Kidney tubule cell (primary cell): ENCODE data around the gene FREM2.

Source experiments
- DNase-seq: peaks from one replicate; pipeline ENCODE4 v3.0.0-alpha.2; 2018; ENCODE audit warnings: low spot score

The FREM2 gene

DNA sequence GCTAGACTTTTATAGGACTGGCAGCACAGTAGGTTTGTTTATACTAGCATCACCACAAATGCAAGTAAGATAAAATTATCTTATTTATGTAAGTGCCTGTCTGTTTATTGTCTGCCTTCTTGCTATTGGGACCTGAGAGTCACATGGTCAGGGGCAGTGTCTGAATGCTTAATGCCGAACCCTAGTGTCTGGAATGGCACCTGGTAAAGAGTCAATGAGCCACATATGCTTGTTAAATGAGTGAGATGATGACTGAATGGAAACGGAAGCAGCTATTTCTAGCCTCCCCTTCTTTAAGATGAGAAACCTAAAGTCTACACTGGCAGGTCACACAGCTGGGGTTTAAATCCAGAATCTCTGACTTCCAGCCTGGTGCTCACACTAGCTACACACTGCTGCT, 211.6 kb downstream of the FREM2 start:
- DNase-seq = no peak

DNA sequence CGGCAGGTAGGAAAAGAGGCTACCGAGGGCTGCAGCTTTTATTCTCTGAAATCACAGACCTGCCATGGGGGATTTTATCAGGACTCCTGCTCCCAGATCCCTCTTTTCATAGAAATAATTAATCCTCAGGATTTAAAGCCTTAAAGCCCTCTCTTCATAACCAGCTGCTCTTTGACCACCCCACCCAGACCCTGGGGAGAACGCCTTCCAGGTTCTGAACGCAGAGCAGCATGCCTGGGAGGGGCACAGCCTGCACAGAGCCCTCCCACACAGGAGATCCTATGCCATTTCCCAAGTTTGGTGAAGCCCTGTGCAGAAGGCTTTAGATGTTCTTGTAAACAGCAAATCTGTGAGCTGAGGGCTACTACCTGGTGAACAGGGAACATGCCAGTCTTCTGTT, 212.7 kb downstream of the FREM2 start:
- no peak for DNase-seq

DNA sequence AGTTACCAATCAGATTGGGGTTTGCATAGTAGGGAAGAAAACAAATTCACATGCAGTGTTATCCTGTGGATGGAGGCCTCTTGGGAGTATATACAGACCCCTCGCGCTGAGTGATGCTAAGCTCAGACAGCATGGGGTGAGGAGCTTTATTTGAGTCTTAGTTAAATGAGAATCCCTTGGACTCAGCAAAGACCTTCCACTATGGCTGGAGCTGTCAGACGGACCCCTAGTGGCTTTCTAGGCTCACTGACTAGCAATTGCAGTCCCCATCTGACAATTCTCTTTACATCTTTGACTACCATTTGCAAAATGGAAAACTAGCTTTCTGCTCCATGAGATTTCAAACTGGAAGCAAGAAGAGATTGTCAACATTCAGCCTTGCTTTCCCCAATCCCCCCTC, 213.3 kb downstream of the FREM2 start:
- DNase-seq = no peak

DNA sequence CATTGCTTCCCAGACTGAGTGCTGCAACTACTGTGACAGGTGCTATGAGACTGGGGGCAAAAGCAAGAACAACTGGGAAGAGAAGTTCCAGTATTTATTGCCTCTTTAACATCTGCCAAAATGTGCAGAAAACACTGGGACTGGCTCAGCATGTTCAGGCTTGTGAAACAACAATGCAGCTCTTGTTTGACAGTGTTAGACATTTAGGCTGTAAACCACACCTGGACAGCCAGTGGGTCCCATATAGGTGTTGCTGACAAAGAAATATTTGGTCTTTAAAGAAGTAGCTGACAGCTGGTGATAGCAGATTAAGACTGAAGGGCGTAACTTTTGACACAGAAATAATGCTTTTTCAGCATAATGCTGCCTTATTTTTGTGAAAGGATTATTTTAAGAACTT, 215.7 kb downstream of the FREM2 start:
- no peak for DNase-seq

DNA sequence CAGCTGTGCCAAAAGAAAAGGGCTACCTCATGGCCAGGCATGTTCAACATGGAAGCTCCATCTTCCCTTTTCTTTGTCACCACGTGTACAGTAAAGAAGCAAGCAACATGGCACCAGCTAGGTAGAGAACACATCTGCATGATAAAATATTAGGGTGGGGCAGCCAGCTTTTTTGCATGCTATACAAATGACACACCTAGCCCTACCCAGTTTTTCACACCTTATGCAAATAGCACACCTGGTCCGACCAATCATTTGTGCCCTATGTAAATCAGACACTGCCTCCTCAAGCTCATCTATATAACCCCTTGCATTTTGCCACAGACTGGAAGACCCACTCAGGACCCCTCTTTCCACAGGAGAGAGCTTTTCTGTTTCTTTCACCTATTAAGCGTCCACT, 218.2 kb downstream of the FREM2 start:
- DNase-seq = no peak

DNA sequence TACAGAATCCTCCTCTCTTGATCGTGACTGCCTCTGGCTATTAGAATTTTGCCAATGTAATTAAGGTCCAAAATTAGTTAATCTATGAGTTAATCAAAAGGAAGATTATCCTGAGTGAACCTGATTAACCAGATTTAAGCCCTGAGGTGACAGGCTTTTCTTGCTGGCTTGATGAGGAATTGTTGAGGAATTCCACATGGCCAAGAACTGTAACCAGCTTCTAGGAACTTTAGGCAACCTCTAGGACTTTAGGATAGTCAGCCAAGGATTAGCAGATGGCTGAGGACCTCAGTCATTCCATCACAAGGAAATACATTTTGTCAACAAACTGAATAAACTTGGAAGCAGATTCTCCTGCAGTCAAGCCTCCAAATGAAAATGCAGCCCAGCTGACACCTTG, 219.0 kb downstream of the FREM2 start:
- peak; percentile 79 for DNase-seq

DNA sequence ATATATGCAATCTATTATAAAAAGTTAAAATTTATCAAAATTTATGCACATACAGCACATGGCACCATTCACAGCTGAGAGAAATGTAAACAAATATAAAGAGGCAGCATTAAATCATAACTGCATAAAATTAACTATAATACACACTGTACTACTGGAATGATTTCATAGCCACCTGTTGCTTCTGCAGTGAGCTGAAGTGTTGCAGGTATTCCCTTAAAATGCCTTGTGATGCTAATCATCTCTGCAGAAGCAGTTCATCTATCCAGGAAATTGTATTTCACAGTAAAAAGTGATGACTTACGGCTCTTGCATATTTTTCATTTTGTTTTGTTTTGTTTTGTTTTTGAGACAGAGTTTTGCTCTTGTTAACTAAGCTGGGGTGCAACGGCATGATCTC, 221.7 kb downstream of the FREM2 start:
- no peak for DNase-seq

DNA sequence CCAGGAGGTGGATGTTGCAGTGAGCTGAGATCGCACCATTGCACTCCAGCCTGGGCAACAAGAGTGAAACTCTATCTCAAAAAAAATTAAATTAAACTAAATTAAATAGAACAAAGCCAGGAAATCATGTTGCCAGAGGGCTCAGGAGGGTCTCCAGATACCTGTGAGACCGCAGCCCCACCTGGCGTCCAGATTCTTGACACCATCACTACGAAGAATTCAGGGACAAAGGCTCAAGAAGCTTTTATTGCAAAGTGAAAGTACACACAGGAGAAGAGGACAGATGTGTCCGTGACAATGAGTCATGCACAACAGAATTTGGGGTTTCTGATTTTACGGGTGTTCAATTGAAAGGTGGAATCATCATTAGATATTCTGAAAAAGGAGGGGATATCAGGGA, 227.2 kb downstream of the FREM2 start:
- no peak for DNase-seq

DNA sequence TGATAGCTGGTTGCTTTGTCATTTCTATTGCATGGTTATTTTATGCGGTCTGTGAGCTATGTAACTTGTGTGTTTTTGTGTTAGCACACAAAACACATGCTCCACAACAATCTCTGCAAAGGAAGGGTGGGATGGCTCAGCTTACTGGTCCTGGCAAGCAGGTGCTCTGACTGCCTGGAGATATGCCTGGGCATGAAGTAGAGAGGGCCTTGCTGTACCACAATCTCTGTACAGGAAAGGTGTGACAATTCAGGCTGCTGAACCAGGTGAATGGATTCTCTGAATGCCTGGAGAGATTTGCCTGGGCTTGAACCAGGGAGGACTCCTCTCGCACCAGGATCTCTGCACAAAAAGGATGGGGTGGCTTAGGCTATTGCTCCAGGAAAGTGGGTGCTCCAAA, 234.2 kb downstream of the FREM2 start:
- DNase-seq = no peak

DNA sequence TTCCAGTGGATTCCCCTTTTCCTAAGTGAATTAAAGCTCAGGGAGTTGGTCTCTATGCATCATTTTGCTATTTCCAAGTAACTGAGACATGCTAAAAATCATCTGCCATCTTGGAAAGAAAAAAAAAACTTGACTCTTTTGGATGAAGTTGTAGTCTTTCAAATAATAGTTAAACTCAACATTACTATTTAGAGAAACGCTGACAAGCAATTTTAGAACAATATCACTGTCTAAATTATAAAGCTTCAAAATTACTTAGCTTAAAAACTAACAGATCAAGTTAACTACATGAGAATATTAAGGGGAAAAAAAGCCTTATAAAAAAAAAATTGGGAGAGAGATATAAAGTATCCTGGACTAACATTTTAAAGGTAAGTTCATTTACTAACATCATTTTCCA, 235.3 kb downstream of the FREM2 start:
- DNase-seq = no peak

DNA sequence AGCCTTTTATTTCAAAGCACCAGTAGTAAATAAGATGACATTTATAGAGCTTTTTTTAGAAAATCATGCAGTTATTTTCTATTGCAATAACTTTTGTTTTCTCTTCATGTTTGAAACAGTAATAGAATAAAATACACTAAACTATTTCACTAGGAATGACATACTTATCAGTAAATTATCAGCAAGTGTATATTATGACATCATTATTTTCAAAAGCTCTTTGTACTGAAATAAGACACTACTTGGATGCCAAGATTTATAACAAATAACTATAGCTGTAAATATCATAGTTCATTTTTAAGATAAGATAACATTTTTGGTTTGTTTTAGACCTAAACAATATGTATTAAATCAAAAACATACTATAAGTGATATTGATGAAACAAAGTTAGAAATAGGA, 246.9 kb downstream of the FREM2 start:
- DNase-seq = no peak
